Activated CD8-positive, alpha-beta memory T cell treated with anti-CD3 and anti-CD28 coated beads for 1 hour (primary cell): ENCODE data around the gene CDH7.

Experiments used
- DNase-seq, 2 donors: peaks; one replicate each; pipeline ENCODE4 v3.0.0-alpha.2; 2020; ENCODE audit warnings: low read depth in 1 of 2; ENCODE audit errors: extremely low read depth in 1 of 2

The CDH7 gene

GRCh38 chr18:65768120-65768778, 17.4 kb downstream of the CDH7 start:
- no peak for DNase-seq

GRCh38 chr18:65769652-65770051, 18.8 kb downstream of the CDH7 start:
- DNase-seq = no peak

- no peak for DNase-seq
Measured at GRCh38 chr18:65786474-65786873, 35.7 kb downstream of the CDH7 start.

GRCh38 chr18:65788373-65788772, 37.6 kb downstream of the CDH7 start:
- no peak for DNase-seq

- DNase-seq = no peak
Measured at GRCh38 chr18:65790604-65791003, 39.8 kb downstream of the CDH7 start.

GRCh38 chr18:65791719-65792118, 40.9 kb downstream of the CDH7 start:
- no peak for DNase-seq

GRCh38 chr18:65792456-65793074, 41.8 kb downstream of the CDH7 start:
- no peak for DNase-seq

- DNase-seq = no peak
Measured at GRCh38 chr18:65808759-65809158, 57.9 kb downstream of the CDH7 start.

- DNase-seq = no peak
Measured at GRCh38 chr18:65811307-65811706, 60.5 kb downstream of the CDH7 start.

GRCh38 chr18:65815506-65815905, 64.7 kb downstream of the CDH7 start:
- DNase-seq = no peak

GRCh38 chr18:65817178-65817577, 66.4 kb downstream of the CDH7 start:
- DNase-seq = no peak

- DNase-seq = no peak
Measured at GRCh38 chr18:65821911-65822310, 71.1 kb downstream of the CDH7 start.

GRCh38 chr18:65822826-65823225, 72.0 kb downstream of the CDH7 start:
- DNase-seq = no peak

GRCh38 chr18:65827444-65827843, 76.6 kb downstream of the CDH7 start:
- no peak for DNase-seq

- no peak for DNase-seq
Measured at GRCh38 chr18:65835881-65836280, 85.1 kb downstream of the CDH7 start.

- no peak for DNase-seq
Measured at GRCh38 chr18:65846107-65846506, 95.3 kb downstream of the CDH7 start.

- DNase-seq = no peak
Measured at GRCh38 chr18:65852273-65852672, 101.5 kb downstream of the CDH7 start.

GRCh38 chr18:65859075-65859474, 108.3 kb downstream of the CDH7 start:
- no peak for DNase-seq

GRCh38 chr18:65869527-65869926, 118.7 kb downstream of the CDH7 start:
- DNase-seq = no peak

GRCh38 chr18:65876310-65876709, 125.5 kb downstream of the CDH7 start:
- DNase-seq = no peak

- no peak for DNase-seq
Measured at GRCh38 chr18:65897292-65897691, 146.5 kb downstream of the CDH7 start.

- DNase-seq = no peak
Measured at GRCh38 chr18:65901522-65901921, 150.7 kb downstream of the CDH7 start.

GRCh38 chr18:65906621-65907034, 155.8 kb downstream of the CDH7 start:
- DNase-seq = no peak
